Hepatocyte (in vitro differentiated cells): ENCODE results near the gene SMTN. TPM values are rescaled to one million over a fixed set of nuclear protein-coding genes. Genes with fewer than 3 reads are reported as not detected.

Experiments used
- DNase-seq: peaks from one replicate; pipeline ENCODE4 v3.0.0-alpha.2; 2016; ENCODE audit warnings: low spot score
- H2AFZ ChIP-seq: fragments of 200-600 bp; sonication (generic); 2 replicates; pipeline ENCODE4 v1.6.0; 2016; ENCODE audit warnings: antibody characterized with exemption, mild to moderate bottlenecking
- H3K27ac ChIP-seq: fragments of 200-600 bp; sonication (generic); 2 replicates; pipeline ENCODE4 v1.5.1; 2016; ENCODE audit warnings: mild to moderate bottlenecking
- H3K27me3 ChIP-seq: fragments of 200-600 bp; sonication (generic); 2 replicates; pipeline ENCODE4 v1.6.1; 2016
- H3K36me3 ChIP-seq: fragments of 200-600 bp; sonication (generic); replicated peaks from 2 replicates; pipeline ENCODE4 v1.5.1; 2016; ENCODE audit warnings: low read depth; ENCODE audit not compliant: insufficient read depth
- H3K4me1 ChIP-seq: fragments of 200-600 bp; sonication (generic); 2 replicates; pipeline ENCODE4 v1.5.1; 2016; ENCODE audit warnings: mild to moderate bottlenecking, moderate library complexity; ENCODE audit not compliant: insufficient read depth
- H3K4me2 ChIP-seq: fragments of 200-600 bp; sonication (generic); 2 replicates; pipeline ENCODE4 v1.6.0; 2016
- H3K4me3 ChIP-seq: fragments of 200-600 bp; sonication (generic); 2 replicates; pipeline ENCODE4 v1.5.1; 2016; ENCODE audit warnings: mild to moderate bottlenecking
- H3K79me2 ChIP-seq: fragments of 200-600 bp; sonication (generic); 2 replicates; pipeline ENCODE4 v1.6.0; 2017; ENCODE audit warnings: mild to moderate bottlenecking
- H3K9me2 ChIP-seq: fragments of 200-600 bp; sonication (generic); replicated peaks from 2 replicates; pipeline ENCODE4 v1.6.0; 2017; ENCODE audit warnings: mild to moderate bottlenecking; ENCODE audit not compliant: insufficient read depth
- H3K9me3 ChIP-seq: fragments of 200-600 bp; sonication (generic); 2 replicates; pipeline ENCODE4 v1.5.1; 2016; ENCODE audit warnings: low read depth, mild to moderate bottlenecking
- H4K20me1 ChIP-seq: fragments of 200-600 bp; sonication (generic); 2 replicates; pipeline ENCODE4 v1.6.0; 2016; ENCODE audit warnings: mild to moderate bottlenecking; ENCODE audit not compliant: insufficient read depth, poor library complexity, severe bottlenecking
- CTCF ChIP-seq: fragments of 200-600 bp; sonication (generic); IDR thresholded peaks from 2 replicates; pipeline ENCODE4 v1.5.1; 2016; ENCODE audit warnings: antibody characterized with exemption, mild to moderate bottlenecking; ENCODE audit not compliant: poor library complexity
- EZH2 ChIP-seq: fragments of 200-600 bp; sonication (generic); IDR thresholded peaks from 2 replicates; pipeline ENCODE4 v1.6.1; 2016; ENCODE audit warnings: antibody characterized with exemption, mild to moderate bottlenecking, borderline replicate concordance
- EZH2phosphoT487 ChIP-seq: fragments of 200-600 bp; sonication (generic); IDR thresholded peaks from one replicate; pipeline ENCODE4 v1.6.1; 2018; ENCODE audit warnings: antibody characterized with exemption, mild to moderate bottlenecking, low read depth, moderate library complexity; ENCODE audit not compliant: unreplicated experiment, severe bottlenecking
- WGBS: methylation state at CpG from one replicate; pipeline ENCODE4 v1.1.6; 2016; ENCODE audit warnings: low lambda C conversion rate; ENCODE audit errors: missing lambda C conversion rate; 5-methylcytosine and 5-hydroxymethylcytosine counted together
- polyA plus RNA-seq: library from polyadenylated mRNA; unstranded; fragments of >200 nt; fragmentation: Nextera tagmentation; extraction: Ambion mirVana; gene quantifications from 2 replicates; pipeline ENCODE4 v1.2.1, GENCODE V29; 2016
- total RNA-seq: library from RNA; depleted of rRNA; stranded (reverse); fragments of >200 nt; gene quantifications from 2 replicates; pipeline ENCODE4 v1.2.3, GENCODE V29; 2014

The SMTN gene
- total and polyA plus RNA-seq, 2 experiments from 2014 or later, result 64.7 to 88.7 TPM

GRCh38 chr22:31045900-31046538, 35.1 kb upstream of the SMTN start:
- Histone ChIP-seq H3K4me2 (no peak overlapping the region), H2AFZ (no peak overlapping the region)

GRCh38 chr22:31046539-31047226, 34.4 kb upstream of the SMTN start:
- Histone ChIP-seq H3K4me2 (no peak overlapping the region), H2AFZ (no peak overlapping the region), H3K4me3 (no peak overlapping the region), H3K79me2 (no peaks in the 10 kb centered on the region), H3K9me2 (no peaks in the 10 kb centered on the region), H3K9me3 (no peaks in the 10 kb centered on the region), H3K4me1 (peaks cover 8% of the 10 kb centered on the region), H4K20me1 (no peaks in the 10 kb centered on the region), H3K36me3 (no peaks in the 10 kb centered on the region), H3K27ac (peak overlapping the region; percentile 37), H3K27me3 (no peaks in the 10 kb centered on the region)
- 69% methylated on average over 11 of the region's 11 CpGs for WGBS
- TF ChIP-seq EZH2, result no peak
- TF ChIP-seq EZH2phosphoT487, result no peak
- no peak for DNase-seq

More at GRCh38 chr22:31045900-31046538, 35.1 kb upstream of the SMTN start:
- Histone ChIP-seq H3K27ac (peak overlapping the region; percentile 37), H3K4me1 (peaks cover 8% of the 10 kb centered on the region), H4K20me1 (no peaks in the 10 kb centered on the region), H3K9me3 (no peaks in the 10 kb centered on the region), H3K27me3 (no peaks in the 10 kb centered on the region), H3K79me2 (no peaks in the 10 kb centered on the region), H3K4me3 (no peak overlapping the region), H3K36me3 (no peaks in the 10 kb centered on the region), H3K9me2 (no peaks in the 10 kb centered on the region)
- no peak for TF ChIP-seq EZH2phosphoT487
- no peak for TF ChIP-seq EZH2
- TF ChIP-seq CTCF, result no peak
- DNase-seq, result no peak
- WGBS, result 80% methylated on average over 4 of the region's 4 CpGs

GRCh38 chr22:31048570-31048969, 32.5 kb upstream of the SMTN start:
- WGBS, result 100% methylated on average over 4 of the region's 4 CpGs
- H4K20me1 ChIP-seq, result no peaks in the 10 kb centered on the region
- H3K9me2 ChIP-seq, result no peaks in the 10 kb centered on the region
- H3K4me1 ChIP-seq, result peaks cover 8% of the 10 kb centered on the region
- no peak overlapping the region for H2AFZ ChIP-seq
- H3K9me3 ChIP-seq, result no peaks in the 10 kb centered on the region
- H3K27me3 ChIP-seq, result no peaks in the 10 kb centered on the region
- H3K36me3 ChIP-seq, result no peaks in the 10 kb centered on the region
- no peak for DNase-seq
- H3K27ac ChIP-seq, result no peak overlapping the region
- H3K4me2 ChIP-seq, result no peak overlapping the region
- no peaks in the 10 kb centered on the region for H3K79me2 ChIP-seq
- H3K4me3 ChIP-seq, result no peak overlapping the region
- TF ChIP-seq EZH2 (no peak), EZH2phosphoT487 (no peak), CTCF (no peak)

GRCh38 chr22:31049815-31050420, 31.2 kb upstream of the SMTN start:
- Histone ChIP-seq H3K79me2 (no peaks in the 10 kb centered on the region), H3K4me3 (no peak overlapping the region), H2AFZ (no peak overlapping the region), H3K9me2 (no peaks in the 10 kb centered on the region), H3K36me3 (no peaks in the 10 kb centered on the region), H3K4me1 (peaks cover 13% of the 10 kb centered on the region), H3K9me3 (no peaks in the 10 kb centered on the region), H3K4me2 (no peak overlapping the region), H4K20me1 (no peaks in the 10 kb centered on the region), H3K27me3 (no peaks in the 10 kb centered on the region), H3K27ac (no peak overlapping the region)
- DNase-seq, result no peak
- TF ChIP-seq EZH2phosphoT487 (no peak), EZH2 (no peak), CTCF (no peak)
- WGBS, result 72% methylated on average over 3 of the region's 3 CpGs
